Raji (cell line): ENCODE results near the gene ATPAF1.

ENCODE experiments used
- POLR2A ChIP-seq: IDR thresholded peaks from 2 replicates; pipeline ENCODE4 v1.6.1; 2011; ENCODE audit warnings: low read depth, low read length, control low read depth; ENCODE audit not compliant: insufficient read depth

Gene ATPAF1

DNA sequence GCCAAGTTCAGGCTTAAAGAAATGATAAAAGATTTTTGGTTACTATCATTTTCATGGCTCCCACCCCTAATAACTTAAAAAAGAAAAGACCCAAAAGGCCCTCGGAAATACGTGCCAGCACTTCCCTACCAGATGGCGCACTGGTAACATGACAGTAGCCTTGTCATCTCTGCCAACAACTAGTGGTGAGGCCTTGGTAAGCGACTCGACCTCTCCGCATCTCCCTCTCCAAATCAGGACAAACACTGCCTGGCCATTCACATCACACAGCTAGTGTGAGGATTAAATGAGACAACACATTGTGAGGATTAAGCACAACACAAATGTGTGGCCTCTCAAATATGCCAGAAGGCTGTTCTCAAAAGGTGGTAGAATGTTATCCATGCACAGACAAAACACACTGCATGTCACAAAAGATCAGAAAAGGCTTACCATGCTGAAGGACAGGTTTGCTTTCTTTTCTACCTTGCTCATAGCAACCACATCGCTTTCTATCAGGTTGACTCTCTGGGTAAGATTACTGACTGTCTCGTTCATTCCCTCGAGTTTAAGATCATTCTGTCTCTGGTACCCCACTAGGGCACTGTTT lies 19.9 kb upstream of the ATPAF1 start:
- TF ChIP-seq POLR2A, result no peak

GRCh38 chr1:46687093-46687659 lies 19.0 kb upstream of the ATPAF1 start:
- TF ChIP-seq POLR2A, result no peak

DNA sequence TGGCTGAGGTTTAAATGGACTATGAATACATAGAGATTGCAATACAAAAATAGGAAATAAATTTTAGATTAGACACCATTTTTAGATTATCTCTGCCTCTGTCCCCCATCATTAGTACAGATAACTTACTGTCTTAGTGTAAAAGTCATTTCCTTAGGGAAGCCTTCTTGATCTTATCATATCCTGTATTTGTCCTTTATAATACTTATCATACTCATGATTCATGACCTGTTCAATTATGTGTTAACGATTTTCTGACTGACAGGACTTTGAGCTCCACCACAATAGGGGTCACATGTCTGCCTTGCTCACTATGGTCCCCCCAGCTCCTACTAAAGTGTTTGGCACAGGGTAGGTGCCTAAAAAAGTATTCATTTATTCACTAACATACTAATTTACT lies 18.1 kb upstream of the ATPAF1 start:
- TF ChIP-seq POLR2A, result no peak

DNA sequence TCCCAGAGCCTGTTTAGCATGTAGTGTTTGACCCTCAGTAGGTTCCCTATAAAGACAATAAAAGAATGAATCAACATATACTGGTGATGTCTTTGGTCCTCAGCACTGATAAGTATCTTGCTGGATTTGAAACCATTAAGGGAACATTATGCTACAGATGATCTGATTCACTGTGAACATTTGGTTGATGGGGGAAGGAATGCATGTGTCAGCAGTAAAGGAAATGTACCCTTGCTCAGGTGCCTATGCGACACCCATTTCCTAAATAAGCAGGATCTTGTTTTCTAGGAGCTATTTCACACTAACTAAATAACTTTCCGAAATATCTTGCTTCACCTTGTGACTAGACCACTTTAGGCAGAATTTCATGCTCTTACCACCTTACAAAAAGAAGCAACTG lies 16.5 kb upstream of the ATPAF1 start:
- no peak for TF ChIP-seq POLR2A

GRCh38 chr1:46682064-46682463 lies 13.9 kb upstream of the ATPAF1 start:
- TF ChIP-seq POLR2A, result no peak

DNA sequence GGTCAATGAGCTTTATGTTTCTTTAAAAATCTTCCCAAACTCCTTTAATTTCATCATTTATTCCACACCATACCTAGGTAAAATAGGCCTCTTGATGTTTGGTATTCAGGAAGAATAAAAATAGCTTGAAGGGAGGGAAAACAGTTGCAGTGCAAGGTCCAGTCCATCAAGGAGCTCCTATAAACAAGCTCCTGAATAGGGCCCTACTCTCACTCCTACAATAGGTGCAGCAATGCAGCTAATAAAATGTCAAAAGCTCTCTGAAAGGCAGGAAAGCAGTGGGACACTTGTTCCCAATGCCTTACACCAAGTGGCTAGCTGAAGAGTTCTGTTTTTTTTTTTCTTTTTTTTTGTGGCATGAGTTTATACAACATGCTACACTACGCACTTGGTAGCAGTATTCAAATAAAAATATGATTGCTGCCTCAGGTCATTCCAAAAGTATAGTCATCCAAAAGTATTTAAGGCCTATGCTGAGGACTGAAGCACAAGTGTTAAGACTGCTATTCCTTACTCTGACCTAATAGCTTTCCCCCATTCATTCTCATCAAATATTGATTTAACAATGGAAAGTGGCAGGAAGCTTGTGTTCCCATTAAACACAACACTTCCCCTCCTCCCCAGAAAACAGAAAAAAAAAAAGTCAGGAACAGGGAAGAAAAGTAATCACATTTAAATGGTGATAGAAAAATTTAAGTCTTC lies 13.3 kb upstream of the ATPAF1 start:
- TF ChIP-seq POLR2A, result no peak

GRCh38 chr1:46679789-46680573 lies 11.8 kb upstream of the ATPAF1 start:
- no peak for TF ChIP-seq POLR2A

DNA sequence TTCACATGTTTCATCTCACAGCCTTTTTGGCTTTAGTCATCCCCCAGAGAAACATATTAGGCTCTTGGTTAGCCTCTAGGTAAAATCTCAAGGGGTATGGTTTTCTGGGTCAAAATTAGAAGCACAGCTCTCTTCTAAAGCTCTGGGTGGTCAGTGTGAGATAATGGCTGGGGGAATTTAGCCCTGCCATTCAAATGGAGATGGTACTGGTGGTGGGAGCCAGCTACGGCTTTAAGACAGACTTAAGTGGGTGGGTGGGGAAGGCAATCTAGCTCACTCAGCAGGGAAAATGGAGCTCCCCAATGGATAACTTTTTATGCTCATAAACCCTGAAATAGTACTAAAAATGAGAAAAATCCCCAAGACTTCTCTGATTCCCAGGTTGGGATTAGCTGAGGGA lies 9.2 kb upstream of the ATPAF1 start:
- no peak for TF ChIP-seq POLR2A

DNA sequence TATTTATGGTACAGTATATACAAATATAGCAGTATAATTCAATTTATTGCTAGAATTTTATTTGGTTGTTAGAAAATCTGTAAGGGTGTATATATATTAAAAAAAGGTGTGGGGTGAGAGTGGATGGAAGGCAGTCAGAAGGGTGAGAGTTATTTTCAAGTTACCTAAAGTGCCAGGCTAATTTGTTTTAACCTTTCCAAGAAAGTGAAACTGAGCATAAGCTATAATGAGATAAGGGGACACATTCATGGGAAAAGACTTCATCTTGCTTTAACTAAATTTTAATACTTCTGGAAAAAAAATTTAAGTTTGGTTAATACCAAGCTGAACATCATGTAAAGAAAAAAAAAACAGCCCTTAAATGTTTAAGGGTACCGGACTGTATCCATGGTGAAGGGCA lies 8.4 kb upstream of the ATPAF1 start:
- no peak for TF ChIP-seq POLR2A

- TF ChIP-seq POLR2A, result no peak
These were observed 7.6 kb upstream of the ATPAF1 start for GRCh38 chr1:46675549-46676314.

DNA sequence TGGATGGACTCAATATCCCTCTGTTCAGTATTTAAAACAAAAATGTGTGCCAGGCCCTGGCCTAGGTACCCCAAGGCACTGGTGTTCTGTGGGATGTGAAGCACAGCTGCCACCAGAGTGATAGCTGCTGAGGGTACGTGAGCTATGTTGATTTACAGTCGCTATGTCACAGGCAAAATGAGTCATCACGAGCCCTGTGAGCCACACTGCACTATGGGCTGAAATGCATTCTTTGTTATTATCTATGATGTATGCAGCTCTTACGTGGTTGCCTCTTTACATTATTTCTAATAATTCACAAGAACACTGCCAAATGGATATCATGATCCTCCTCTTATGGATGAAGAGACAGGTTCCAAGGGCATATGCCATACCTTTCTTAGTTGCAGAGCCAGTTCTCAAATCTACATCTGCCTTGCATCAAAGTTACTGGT lies 5.6 kb upstream of the ATPAF1 start:
- TF ChIP-seq POLR2A, result no peak

GRCh38 chr1:46672696-46673095 lies 4.5 kb upstream of the ATPAF1 start:
- no peak for TF ChIP-seq POLR2A

GRCh38 chr1:46671554-46671953 lies 3.4 kb upstream of the ATPAF1 start, which contains the start of gene TEX38:
TSS of gene TEX38 (plus strand) at chr1:46671854. CDS start at chr1:46671935, 81 bp downstream.
- TF ChIP-seq POLR2A, result no peak

- TF ChIP-seq POLR2A, result no peak
These were observed 2.0 kb upstream of the ATPAF1 start for GRCh38 chr1:46670134-46670533.

DNA sequence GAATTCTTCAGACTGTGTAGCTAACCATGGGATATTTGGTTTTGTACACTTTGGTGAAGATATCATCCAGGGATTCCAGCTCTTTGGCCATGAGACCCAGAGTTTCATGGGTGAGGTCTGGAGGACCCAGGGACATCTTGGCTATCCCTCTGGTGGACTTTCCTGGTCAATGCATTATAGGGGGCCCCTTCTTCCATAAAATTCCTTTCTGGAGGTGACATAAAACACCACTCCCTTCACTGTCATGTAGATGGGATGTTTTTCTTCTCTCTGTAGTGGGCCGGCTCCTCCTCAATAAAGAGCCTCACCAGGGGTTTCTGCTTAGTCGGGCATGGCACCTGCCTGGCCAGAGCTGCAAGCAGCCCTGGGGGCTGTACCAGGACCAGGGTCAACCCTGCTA lies 2.2 kb downstream of the ATPAF1 start:
- TF ChIP-seq POLR2A, result no peak

GRCh38 chr1:46659307-46659870 lies 8.8 kb downstream of the ATPAF1 start:
- TF ChIP-seq POLR2A, result no peak
